Measurements from ENCODE around the gene CCDC187. TPM values are rescaled to one million over a fixed set of nuclear protein-coding genes. Genes with fewer than 3 reads are reported as not detected.

Gene CCDC187
- total and polyA plus RNA-seq, 2 experiments from 2014 or later, result 0.13 to 1.3 TPM

DNA sequence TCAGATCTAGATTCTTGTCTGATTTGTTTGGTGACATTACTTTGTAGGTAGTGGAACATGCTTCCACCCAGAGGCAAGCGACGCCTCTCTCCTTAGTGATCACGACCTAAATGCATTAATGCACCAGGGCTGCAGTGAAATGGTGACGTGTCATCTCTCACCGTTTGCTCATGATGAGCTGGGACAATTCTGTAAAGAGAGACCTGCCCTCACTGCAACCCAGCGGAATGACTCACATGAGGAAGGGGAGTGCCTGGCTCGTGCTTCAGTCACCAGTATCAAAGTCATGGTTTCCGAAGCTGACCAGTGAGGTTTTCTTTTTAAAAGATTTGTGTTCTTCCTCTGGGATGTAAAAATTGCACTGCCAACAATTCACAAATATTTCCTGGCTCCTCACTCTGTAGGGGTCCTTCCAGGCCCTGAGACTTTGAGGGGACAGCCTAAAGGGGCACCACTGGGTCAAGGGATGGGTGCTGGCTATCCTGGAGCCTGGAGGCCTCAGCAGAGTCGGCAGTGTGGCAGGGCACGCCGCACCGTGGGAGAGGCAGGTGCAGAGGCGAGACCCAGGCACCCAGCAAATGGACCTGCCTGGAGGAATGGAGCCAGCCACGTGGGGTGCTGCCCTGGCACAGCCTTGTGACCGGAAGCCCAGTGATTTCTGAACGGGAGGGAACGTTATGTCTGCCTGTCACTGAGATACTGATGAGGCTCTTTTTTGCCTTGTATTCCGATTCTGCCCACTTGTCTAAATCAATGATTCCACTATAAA, 75.6 kb downstream of the CCDC187 start:
- Histone ChIP-seq H3K4me1 (ENCODE audit: low read depth) (peaks cover 5% of the 10 kb centered on the region), H3K4me3 (no peak overlapping the region), H3K27ac (no peak overlapping the region), H3K36me3 (no peaks in the 10 kb centered on the region), H3K9me3 (ENCODE audit: low read depth) (no peaks in the 10 kb centered on the region), H3K27me3 (no peaks in the 10 kb centered on the region)
- TF ChIP-seq, protein P1, sequence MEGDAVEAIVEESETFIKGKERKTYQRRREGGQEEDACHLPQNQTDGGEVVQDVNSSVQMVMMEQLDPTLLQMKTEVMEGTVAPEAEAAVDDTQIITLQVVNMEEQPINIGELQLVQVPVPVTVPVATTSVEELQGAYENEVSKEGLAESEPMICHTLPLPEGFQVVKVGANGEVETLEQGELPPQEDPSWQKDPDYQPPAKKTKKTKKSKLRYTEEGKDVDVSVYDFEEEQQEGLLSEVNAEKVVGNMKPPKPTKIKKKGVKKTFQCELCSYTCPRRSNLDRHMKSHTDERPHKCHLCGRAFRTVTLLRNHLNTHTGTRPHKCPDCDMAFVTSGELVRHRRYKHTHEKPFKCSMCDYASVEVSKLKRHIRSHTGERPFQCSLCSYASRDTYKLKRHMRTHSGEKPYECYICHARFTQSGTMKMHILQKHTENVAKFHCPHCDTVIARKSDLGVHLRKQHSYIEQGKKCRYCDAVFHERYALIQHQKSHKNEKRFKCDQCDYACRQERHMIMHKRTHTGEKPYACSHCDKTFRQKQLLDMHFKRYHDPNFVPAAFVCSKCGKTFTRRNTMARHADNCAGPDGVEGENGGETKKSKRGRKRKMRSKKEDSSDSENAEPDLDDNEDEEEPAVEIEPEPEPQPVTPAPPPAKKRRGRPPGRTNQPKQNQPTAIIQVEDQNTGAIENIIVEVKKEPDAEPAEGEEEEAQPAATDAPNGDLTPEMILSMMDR (IDR thresholded peaks at IDR 0.05; ENCODE audit: low read depth, low read length), result no peak
- peak in 1 of 2 donors; percentile 40 for DNase-seq (ENCODE audit: low read depth in 1 of 2, low spot score in 1 of 2)

DNA sequence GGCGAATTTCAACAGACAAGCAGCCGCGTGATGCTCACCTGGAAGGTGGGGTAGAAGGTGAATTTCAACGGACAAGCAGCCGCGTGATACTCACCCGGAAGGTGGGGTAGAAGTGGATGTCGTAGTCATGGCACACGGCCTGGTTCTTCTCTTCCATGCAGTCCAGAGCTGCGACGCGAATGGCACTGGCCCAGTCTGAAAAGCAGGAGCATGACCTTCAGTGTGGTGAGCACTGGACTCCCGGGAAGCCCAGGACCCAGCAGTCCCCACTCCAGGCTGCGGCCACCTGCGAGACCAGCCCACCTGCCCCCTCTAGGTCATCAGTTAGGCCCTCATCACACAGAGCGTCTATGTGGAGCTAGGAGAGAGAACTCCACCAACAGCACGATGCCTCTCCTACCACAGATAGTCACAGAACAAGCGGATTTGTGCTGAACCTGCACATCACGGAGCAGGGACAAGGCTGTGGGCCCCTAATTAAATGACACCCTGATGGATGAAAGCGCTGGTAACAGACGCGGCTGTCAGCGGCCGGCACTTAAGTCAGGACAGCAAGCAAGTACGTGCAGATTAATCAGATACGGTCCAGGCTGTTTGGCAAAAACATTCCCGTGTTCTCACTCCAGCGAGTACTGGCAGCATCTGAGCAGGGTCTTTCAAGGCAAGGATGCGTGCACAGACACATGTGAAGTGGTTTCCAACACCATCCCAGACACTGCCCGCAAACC, 77.0 kb downstream of the CCDC187 start:
- H3K36me3 ChIP-seq, result no peaks in the 10 kb centered on the region
- no peaks in the 10 kb centered on the region for H3K4me1 ChIP-seq (ENCODE audit: low read depth)
- no peaks in the 10 kb centered on the region for H3K9me3 ChIP-seq (ENCODE audit: low read depth)
- no peak for DNase-seq (ENCODE audit: low read depth in 1 of 2, low spot score in 1 of 2)
- TF ChIP-seq, protein P1 (IDR thresholded peaks at IDR 0.05; ENCODE audit: low read depth, low read length), result no peak
- no peak overlapping the region for H3K4me3 ChIP-seq
- H3K27ac ChIP-seq, result no peak overlapping the region
- no peaks in the 10 kb centered on the region for H3K27me3 ChIP-seq

DNA sequence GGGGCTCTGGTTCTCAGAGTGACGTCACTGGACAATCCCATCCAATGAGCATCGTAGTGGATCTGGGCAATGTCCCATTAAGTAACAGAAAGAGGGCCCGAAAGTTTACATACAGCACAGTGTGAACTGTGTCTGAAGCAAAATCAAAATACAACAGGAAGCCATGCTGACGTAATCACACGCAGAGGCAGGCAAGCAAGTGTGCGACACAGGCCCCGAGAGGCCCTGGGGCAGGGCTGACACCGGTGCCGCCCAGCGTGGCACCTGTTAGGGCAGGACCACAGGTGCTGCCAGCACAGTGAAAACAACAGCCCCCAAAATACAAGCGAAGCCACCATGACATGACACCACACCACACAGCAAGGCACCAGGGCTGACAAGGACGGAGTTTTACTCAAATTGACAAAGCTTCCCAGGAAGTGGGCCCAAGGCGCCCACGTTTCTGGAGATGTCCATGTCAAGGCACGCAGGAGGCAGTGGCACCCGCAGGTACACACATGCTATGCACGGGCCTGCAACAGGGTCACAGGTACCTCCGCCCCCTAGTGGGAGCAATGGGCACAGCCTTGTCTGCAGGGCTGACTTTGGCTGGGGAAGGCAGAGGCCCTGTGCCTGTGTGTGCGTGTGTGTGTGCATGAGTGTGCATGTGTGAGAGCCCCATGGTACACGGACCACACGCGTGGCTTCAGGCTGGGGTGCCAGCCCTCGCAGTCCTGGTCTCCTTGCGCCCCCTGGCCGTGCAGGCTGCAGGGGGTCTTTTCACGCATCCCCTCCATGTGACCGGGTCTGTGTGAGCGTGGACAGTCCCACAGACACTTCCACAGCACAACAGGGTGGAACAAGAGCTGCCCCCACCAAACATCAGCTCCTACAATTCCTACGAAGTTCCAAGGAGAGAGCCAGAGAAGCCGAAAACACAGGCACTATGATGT, 77.9 kb downstream of the CCDC187 start:
- Histone ChIP-seq H3K27ac (no peak overlapping the region), H3K36me3 (no peaks in the 10 kb centered on the region), H3K27me3 (no peaks in the 10 kb centered on the region), H3K9me3 (ENCODE audit: low read depth) (no peaks in the 10 kb centered on the region), H3K4me3 (no peak overlapping the region), H3K4me1 (ENCODE audit: low read depth) (no peaks in the 10 kb centered on the region)
- TF ChIP-seq, protein P1 (IDR thresholded peaks at IDR 0.05; ENCODE audit: low read depth, low read length), result peak; percentile 90
- DNase-seq (ENCODE audit: low read depth in 1 of 2, low spot score in 1 of 2), result peak; percentile 58 to 78

- Histone ChIP-seq H3K36me3 (no peaks in the 10 kb centered on the region), H3K9me3 (ENCODE audit: low read depth) (no peaks in the 10 kb centered on the region), H3K4me1 (ENCODE audit: low read depth) (no peaks in the 10 kb centered on the region), H3K27ac (no peak overlapping the region), H3K27me3 (no peaks in the 10 kb centered on the region), H3K4me3 (no peak overlapping the region)
- no peak for DNase-seq (ENCODE audit: low read depth in 1 of 2, low spot score in 1 of 2)
- TF ChIP-seq, protein P1 (IDR thresholded peaks at IDR 0.05; ENCODE audit: low read depth, low read length), result no peak
Measured at GRCh38 chr9:136225366-136225747, 78.5 kb downstream of the CCDC187 start.

DNA sequence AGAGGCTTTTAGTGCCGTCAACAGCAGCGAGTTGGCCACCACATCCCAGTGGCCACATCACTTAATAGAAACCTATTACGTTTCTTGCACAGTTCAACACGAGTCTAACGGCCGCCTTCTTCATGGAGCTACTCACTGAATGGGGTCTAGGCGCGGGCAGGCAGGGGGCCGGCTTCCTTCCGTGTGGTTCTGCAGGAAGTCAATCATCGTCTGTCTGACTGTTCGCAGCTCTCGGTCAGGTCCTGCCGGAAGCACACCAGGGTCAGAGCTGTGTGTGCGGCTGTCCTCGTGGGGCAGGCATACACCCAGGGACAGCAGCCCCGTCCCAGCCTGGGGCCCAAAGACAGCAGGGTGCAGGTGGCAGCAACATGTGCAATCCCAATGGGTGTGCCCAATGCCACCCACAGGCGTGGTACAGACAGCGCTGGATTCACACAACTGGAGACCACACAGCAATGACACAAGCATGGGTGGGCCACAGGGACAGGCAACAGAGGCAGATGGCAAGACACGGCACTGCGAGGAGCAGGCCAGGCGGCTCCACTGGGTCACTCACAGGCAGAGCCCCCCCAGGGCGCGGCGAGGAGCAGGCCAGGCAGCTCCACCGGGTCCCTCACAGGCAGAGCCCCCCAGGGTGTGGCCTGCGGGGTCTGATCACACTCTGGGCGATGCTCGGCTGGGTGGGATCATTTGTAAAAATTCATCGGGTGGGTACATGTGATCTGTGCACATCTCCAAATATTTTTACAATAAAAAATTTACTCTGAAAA, 79.8 kb downstream of the CCDC187 start:
- DNase-seq (ENCODE audit: low read depth in 1 of 2, low spot score in 1 of 2), result no peak
- TF ChIP-seq, protein P1 (IDR thresholded peaks at IDR 0.05; ENCODE audit: low read depth, low read length), result no peak
- Histone ChIP-seq H3K27ac (no peak overlapping the region), H3K4me1 (ENCODE audit: low read depth) (no peaks in the 10 kb centered on the region), H3K4me3 (no peak overlapping the region), H3K27me3 (no peaks in the 10 kb centered on the region), H3K36me3 (no peaks in the 10 kb centered on the region), H3K9me3 (ENCODE audit: low read depth) (no peaks in the 10 kb centered on the region)

Data from cardiac muscle cell (in vitro differentiated cells and primary cell).